HUES48 (cell line): ENCODE measurements around the gene CFAP53.

Experiments used
- H3K27ac ChIP-seq: one replicate; pipeline ENCODE4 v1.7.0; 2013; ENCODE audit warnings: low read depth, low read length, inconsistent platforms
- H3K27me3 ChIP-seq: 2 replicates; pipeline ENCODE4 v1.6.1; 2013; ENCODE audit warnings: mild to moderate bottlenecking, low read length; ENCODE audit not compliant: control insufficient read depth, insufficient read depth
- H3K36me3 ChIP-seq: 2 replicates; pipeline ENCODE4 v1.6.1; 2013; ENCODE audit warnings: low read length; ENCODE audit not compliant: control insufficient read depth, insufficient read depth
- H3K4me1 ChIP-seq: 2 replicates; pipeline ENCODE4 v1.6.1; 2013; ENCODE audit warnings: mild to moderate bottlenecking, low read length; ENCODE audit not compliant: control insufficient read depth, insufficient read depth
- H3K4me3 ChIP-seq: 2 replicates; pipeline ENCODE4 v1.5.1; 2013; ENCODE audit warnings: mild to moderate bottlenecking, low read depth, low read length
- H3K9ac ChIP-seq: 2 replicates; pipeline ENCODE4 v1.6.1; 2013; ENCODE audit warnings: mild to moderate bottlenecking, low read depth, low read length, moderate library complexity
- H3K9me3 ChIP-seq: 2 replicates; pipeline ENCODE4 v1.6.1; 2013; ENCODE audit warnings: low read length; ENCODE audit not compliant: control insufficient read depth, insufficient read depth

CFAP53 gene

DNA sequence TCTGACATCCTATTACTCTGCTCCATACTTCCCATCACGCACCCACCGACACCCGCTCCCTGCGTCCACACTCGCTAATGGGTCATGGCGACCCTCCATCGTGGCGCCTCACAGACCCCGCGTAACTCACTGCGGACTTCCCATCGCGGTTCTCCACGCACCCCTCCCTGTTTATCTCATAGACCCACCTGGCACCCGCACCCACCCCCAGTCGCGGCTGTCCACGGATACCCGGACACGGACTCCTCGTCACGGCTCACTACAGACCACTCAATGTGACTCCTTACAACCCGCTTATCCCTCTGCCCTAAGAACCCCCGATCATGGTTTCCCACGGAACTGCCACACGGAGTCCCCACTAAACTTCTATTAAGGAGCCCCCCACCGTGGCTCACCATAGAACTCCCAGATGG lies 20.7 kb upstream of the CFAP53 start:
- H3K36me3 ChIP-seq, result peaks cover 33% of the 10 kb centered on the region
- H3K4me1 ChIP-seq, result no peaks in the 10 kb centered on the region
- 0 out of 2 replicates have a peak overlapping the region, but pooled peaks have one; percentile 20 for H3K9ac ChIP-seq
- H3K4me3 ChIP-seq, result peak overlapping the region; percentile 99
- H3K27me3 ChIP-seq, result no peaks in the 10 kb centered on the region
- no peak overlapping the region for H3K27ac ChIP-seq
- no peaks in the 10 kb centered on the region for H3K9me3 ChIP-seq

DNA sequence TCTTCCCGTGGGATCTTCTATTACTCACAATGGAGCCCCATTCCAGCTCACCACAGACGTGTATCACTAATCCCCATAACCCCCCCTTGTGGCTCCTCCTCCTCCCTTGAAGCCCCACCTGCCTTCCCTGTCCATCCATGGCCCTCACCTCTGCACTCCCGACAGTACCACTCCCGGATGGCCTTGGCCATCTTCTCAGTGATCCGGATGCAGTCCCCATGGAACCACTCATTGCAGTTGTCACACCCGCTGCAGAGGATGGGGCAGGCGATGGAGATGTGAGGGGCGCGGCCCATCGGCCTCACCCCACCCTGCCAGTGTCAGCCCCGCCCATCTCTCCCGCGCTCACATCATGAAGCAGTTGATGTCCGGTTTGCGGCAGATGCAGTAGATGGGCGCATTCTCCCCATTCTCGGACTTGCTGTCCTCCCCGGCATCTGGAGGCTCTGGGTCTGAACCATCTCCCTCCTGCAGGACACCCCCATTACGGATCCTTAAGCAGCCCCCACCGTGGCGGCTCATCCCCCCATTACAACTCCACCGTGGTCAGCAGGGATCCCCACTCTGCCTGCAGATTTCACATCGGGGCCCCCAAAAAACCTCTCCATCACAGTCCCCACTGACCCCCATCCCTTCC lies 20.2 kb upstream of the CFAP53 start:
- H3K36me3 ChIP-seq, result peaks cover 33% of the 10 kb centered on the region
- H3K4me3 ChIP-seq, result peak overlapping the region; percentile 99
- no peak overlapping the region for H3K27ac ChIP-seq

GRCh38 chr18:50285631-50286321 lies 19.5 kb upstream of the CFAP53 start:
- Histone ChIP-seq H3K4me1 (no peaks in the 10 kb centered on the region), H3K9ac (no peak overlapping the region), H3K27ac (no peak overlapping the region), H3K36me3 (peaks cover 33% of the 10 kb centered on the region), H3K27me3 (no peaks in the 10 kb centered on the region), H3K9me3 (no peaks in the 10 kb centered on the region), H3K4me3 (no peak overlapping the region)

More for the DNA sequence above, 20.2 kb upstream of the CFAP53 start:
- H3K9ac ChIP-seq, result no peak overlapping the region
- no peaks in the 10 kb centered on the region for H3K4me1 ChIP-seq
- no peaks in the 10 kb centered on the region for H3K27me3 ChIP-seq
- no peaks in the 10 kb centered on the region for H3K9me3 ChIP-seq

- Histone ChIP-seq H3K4me3 (no peak overlapping the region), H3K9me3 (no peaks in the 10 kb centered on the region), H3K9ac (no peak overlapping the region), H3K36me3 (peaks cover 33% of the 10 kb centered on the region), H3K4me1 (no peaks in the 10 kb centered on the region), H3K27me3 (no peaks in the 10 kb centered on the region), H3K27ac (no peak overlapping the region)
Measured at GRCh38 chr18:50285071-50285470, 18.8 kb upstream of the CFAP53 start.

DNA sequence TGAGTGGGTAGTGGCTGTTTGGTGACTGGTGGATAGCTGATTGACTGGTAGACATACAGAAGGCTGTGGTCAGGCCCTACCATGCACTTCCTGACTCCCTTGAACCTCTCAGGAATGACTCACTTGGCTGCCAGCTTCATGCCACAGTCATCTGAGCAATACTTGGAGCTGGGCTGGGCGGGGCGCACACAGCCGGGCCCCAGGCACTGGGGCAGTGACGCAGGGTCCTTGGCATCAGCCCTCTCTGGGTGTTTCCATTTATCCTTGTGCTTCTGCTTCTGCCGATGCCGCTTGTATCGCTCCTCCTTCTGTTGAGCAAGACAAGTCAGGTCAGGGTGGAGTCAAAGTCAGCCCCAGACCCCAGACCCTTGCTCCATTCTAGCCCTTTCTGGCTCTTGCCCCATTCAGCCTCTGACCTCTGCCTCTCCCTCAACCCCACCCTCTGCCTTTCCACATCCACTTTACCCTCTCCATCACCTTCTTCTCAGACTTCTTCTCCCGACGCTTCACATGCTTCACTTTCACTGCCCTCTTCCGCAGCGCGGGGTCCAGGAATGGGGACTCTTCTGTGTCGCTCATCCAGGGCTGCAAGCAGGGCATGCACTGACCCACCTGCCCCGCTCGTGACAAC lies 18.1 kb upstream of the CFAP53 start:
- no peaks in the 10 kb centered on the region for H3K27me3 ChIP-seq
- no peak overlapping the region for H3K27ac ChIP-seq
- H3K9ac ChIP-seq, result no peak overlapping the region
- peaks cover 38% of the 10 kb centered on the region for H3K36me3 ChIP-seq
- no peak overlapping the region for H3K4me3 ChIP-seq
- H3K4me1 ChIP-seq, result no peaks in the 10 kb centered on the region
- H3K9me3 ChIP-seq, result no peaks in the 10 kb centered on the region

DNA sequence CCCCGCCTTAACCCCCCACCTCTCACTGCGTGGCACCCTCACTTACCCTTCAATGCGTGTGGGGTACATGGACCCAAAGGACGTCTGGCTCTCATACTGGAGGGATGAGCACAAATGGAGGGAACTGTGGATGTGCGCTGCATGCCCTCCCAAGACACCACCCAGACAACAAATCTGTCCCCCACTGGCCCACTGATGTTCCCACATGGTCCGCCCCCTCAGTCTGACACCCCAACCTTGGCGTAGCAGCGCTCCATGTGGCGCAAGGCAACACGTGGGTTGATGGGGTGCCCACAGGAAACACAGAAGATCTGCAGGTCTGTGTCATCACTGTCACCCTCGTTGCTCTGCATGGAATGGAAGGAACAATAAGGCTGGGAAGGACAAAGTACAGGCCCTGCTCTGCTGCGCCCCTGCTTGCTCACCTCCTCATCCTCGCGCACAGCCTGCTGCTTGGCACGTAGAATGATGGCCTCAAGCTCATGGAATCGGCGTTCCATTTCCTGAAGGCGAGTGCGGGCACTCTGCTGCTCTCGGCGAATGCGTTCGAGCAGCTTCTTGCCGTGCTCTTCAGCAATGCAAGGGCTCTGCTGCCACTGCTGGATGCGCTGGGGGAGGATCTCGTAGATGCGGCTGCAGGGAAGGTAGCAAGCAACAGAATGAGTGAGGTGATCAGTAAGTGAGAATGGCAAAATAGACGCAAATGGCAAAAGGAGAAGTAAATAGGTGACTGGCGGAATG lies 17.3 kb upstream of the CFAP53 start:
- Histone ChIP-seq H3K4me3 (no peak overlapping the region), H3K9me3 (no peaks in the 10 kb centered on the region), H3K4me1 (no peaks in the 10 kb centered on the region), H3K9ac (no peak overlapping the region), H3K27me3 (no peaks in the 10 kb centered on the region), H3K36me3 (peaks cover 44% of the 10 kb centered on the region), H3K27ac (no peak overlapping the region)

DNA sequence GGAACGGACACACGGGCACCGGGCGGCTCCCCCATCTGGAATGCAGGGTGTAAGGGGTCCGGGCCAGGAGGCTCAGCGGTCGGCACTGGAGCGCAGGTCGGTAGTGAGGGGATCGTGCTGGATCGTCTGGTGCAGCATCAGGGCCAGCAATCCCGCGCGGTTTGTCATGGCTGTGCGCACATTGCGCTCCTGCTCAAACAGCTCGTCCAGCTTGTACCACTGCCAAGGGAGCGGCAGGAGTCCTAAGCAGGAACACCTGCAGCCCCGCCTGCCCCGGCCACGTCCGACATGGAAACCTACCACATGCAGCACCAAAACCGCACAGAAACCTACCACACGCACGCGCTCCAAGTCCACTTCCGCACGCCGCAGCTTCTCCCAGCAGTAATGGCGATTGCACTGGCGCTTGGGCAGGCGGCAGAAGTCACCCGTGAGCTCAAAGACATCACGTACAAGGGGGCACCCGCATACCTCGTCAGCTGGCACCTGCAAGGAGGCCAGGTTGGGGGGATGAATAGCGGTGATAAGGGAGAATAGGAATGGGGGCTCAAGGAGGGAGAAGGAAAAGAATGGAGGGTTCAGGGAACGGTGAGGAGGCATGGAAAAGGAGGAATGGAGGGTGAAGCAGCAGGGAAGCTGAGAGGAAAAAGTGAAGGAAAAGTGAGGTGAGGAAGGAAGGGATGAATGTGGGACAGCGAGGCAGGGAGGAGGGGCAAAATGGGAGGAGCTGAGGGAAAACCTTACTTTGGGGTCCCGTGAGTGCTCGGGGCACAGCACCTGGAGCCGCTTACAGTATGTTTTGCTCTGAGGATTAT lies 16.4 kb upstream of the CFAP53 start:
- Histone ChIP-seq H3K9me3 (no peaks in the 10 kb centered on the region), H3K9ac (no peak overlapping the region), H3K36me3 (peaks cover 52% of the 10 kb centered on the region), H3K4me1 (no peaks in the 10 kb centered on the region), H3K27me3 (no peaks in the 10 kb centered on the region), H3K4me3 (no peak overlapping the region), H3K27ac (no peak overlapping the region)

DNA sequence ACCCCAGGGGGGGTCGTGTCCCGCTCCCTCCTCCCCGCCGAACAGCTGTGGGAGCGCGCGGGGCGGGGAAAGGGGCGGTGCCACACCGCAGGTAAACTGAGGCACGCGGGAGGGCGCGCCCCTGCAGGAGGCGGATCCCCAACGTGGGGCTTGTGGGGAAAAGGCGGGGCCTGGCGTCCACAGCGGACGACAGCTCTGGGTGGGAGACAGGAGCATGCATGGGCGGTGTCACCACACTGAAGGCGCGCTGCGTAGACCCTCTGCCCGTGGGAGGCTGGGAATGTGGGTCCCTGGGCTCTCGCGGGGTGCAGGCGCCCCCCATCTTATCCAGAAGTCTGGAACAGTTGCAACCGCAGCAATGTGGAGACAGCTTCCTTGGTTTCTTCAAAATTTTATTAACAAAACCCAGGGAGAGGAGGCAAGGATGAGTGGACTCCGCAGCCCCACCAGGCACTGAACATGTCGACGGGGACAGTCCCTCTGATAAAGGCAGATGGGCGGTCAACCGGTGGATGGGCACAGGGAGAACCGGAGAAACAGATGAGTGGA lies 15.8 kb upstream of the CFAP53 start:
- Histone ChIP-seq H3K9me3 (no peaks in the 10 kb centered on the region), H3K27ac (peak overlapping the region; percentile 92), H3K4me3 (peak overlapping the region; percentile 95), H3K9ac (peak overlapping the region; percentile 24), H3K27me3 (no peaks in the 10 kb centered on the region), H3K4me1 (no peaks in the 10 kb centered on the region), H3K36me3 (peaks cover 58% of the 10 kb centered on the region)

GRCh38 chr18:50281295-50281971 lies 15.1 kb upstream of the CFAP53 start, which contains the start of gene MBD1:
MBD1 (minus strand) TSS chr18:50281523; CDS start chr18:50279992, 1,531 bp downstream.
- Histone ChIP-seq H3K9ac (peak within 1 kb of the TSS; percentile 24), H3K4me1 (no peaks in the 10 kb centered on the region), H3K36me3 (peaks cover 64% of the 10 kb centered on the region), H3K4me3 (peak within 1 kb of the TSS; percentile 95), H3K9me3 (no peaks in the 10 kb centered on the region), H3K27me3 (no peaks in the 10 kb centered on the region), H3K27ac (peak within 1 kb of the TSS; percentile 92)
